Measurements from ENCODE around the gene SIX4.

The SIX4 gene

DNA sequence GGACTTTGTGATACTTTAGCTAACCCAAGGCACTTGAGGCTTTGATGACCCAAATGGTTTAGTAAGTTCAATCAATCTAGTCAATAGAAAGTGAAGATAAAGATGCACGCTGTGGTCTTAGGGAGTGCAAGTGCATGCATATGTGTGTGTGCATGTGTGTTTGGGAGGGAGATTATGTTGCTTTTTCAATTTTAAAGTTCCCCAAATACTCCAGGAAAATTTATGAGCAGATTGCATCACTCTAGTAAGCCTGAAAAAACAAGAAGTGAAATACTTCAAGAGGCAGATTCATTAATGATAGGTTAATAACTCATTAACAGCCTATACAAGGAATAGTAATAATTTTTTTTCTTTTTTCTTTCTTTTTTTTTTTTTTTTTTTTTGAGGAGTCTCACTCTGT lies 62.4 kb downstream of the SIX4 start:
- Histone ChIP-seq H3K9me3 (replicated peaks in 1 of 2; ENCODE audit: control insufficient read depth in 2 of 2, insufficient read depth in 1 of 2, low read depth in 1 of 2, low read length in 2 of 2) (peaks cover 0 to under 1% of the 10 kb centered on the region in 2 donors), H3K4ac (ENCODE audit: low read length) (no peak overlapping the region), H2BK15ac (ENCODE audit: low read length) (no peak overlapping the region), H2BK120ac (ENCODE audit: low read depth, low read length) (no peak overlapping the region), H3K4me3 (ENCODE audit: low read length in 2 of 2) (no peak overlapping the region), H3K18ac (ENCODE audit: low read length) (no peak overlapping the region), H2AFZ (ENCODE audit: low read length) (no peak overlapping the region), H3K27ac (replicated peaks; ENCODE audit: low read length) (no peak overlapping the region), H4K8ac (ENCODE audit: low read depth, low read length) (no peak overlapping the region), H3K79me1 (ENCODE audit: low read depth, low read length) (no peaks in the 10 kb centered on the region), H2BK12ac (ENCODE audit: low read length) (no peak overlapping the region), H3K4me2 (ENCODE audit: insufficient read depth, low read length, poor library complexity, severe bottlenecking) (no peak overlapping the region), H3K27me3 (ENCODE audit: control insufficient read depth in 3 of 3, insufficient read depth in 3 of 3, low read depth in 1 of 3, low read length in 3 of 3) (peaks cover 0 to 24% (median 23%) of the 10 kb centered on the region in 3 experiments), H2BK5ac (ENCODE audit: low read length) (no peak overlapping the region), H3K9ac (ENCODE audit: low read depth, low read length, poor library complexity) (no peak overlapping the region), H3K23ac (ENCODE audit: low read depth, low read length, poor library complexity) (no peak overlapping the region), H2AK5ac (ENCODE audit: low read depth, low read length) (no peak overlapping the region), H3K36me3 (replicated peaks in 1 of 2; ENCODE audit: control insufficient read depth in 2 of 2, insufficient read depth in 2 of 2, low read length in 2 of 2) (no peaks in the 10 kb centered on the region), H3K4me1 (ENCODE audit: control insufficient read depth in 2 of 2, insufficient read depth in 1 of 2, low read depth in 1 of 2, low read length in 2 of 2) (peaks cover 10 to 13% of the 10 kb centered on the region in 2 donors), H4K91ac (ENCODE audit: low read depth, low read length, poor library complexity) (no peak overlapping the region), H3K14ac (ENCODE audit: low read length) (no peak overlapping the region)
- DNase-seq (ENCODE audit: low spot score) = no peak
- no CpG with 5 or more reads among the region's 1 CpG for WGBS, 2 donors (ENCODE audit: extremely low coverage in 2 of 2, insufficient read length in 2 of 2, insufficient replicate concordance in 1 of 2)
